ENCODE results near the gene SAXO1.

GRCh38 chr9:18903450-18903849 is 129.6 kb downstream of the SAXO1 start:
- TF ChIP-seq CTCF (conservative IDR thresholded peaks at IDR 0.05) (no peak), ZFX (IDR thresholded peaks at IDR 0.05) (no peak)

Data from C4-2B (cell line).